GM19468 (cell line): ENCODE data around the gene ZBTB20.
"Not testable (repeated sequence)": the region's sequence is repeated elsewhere in the genome, so short reads cannot be mapped to it uniquely, and the experiment has no call there.

ENCODE experiments used
- ATAC-seq: cut with Tn5 transposase; IDR thresholded peaks from one replicate; pipeline ENCODE4 v1.9.1; 2021; ENCODE audit warnings: mild to moderate bottlenecking, moderate library complexity, moderate number of reproducible peaks; ENCODE audit not compliant: unreplicated experiment; ENCODE audit errors: extremely low read depth

The ZBTB20 gene

GRCh38 chr3:114698146-114699105 is 448.7 kb downstream of the ZBTB20 start:
- no peak for ATAC-seq

GRCh38 chr3:114697401-114697800 is 449.7 kb downstream of the ZBTB20 start:
- ATAC-seq, result no peak

GRCh38 chr3:114694251-114694650 is 452.8 kb downstream of the ZBTB20 start:
- no peak for ATAC-seq

GRCh38 chr3:114691871-114692270 is 455.2 kb downstream of the ZBTB20 start:
- no peak for ATAC-seq

- no peak for ATAC-seq
These were observed 456.2 kb downstream of the ZBTB20 start for GRCh38 chr3:114690911-114691310.

- no peak for ATAC-seq
These were observed 459.9 kb downstream of the ZBTB20 start for GRCh38 chr3:114687151-114687550.

- ATAC-seq, result no peak
These were observed 460.5 kb downstream of the ZBTB20 start for GRCh38 chr3:114686621-114687020.

GRCh38 chr3:114685161-114685560 is 461.9 kb downstream of the ZBTB20 start:
- ATAC-seq, result no peak

- ATAC-seq, result no peak
These were observed 466.8 kb downstream of the ZBTB20 start for GRCh38 chr3:114680299-114680698.

- ATAC-seq, result not testable (repeated sequence)
These were observed 467.3 kb downstream of the ZBTB20 start for GRCh38 chr3:114679773-114680172.

GRCh38 chr3:114675104-114675503 is 472.0 kb downstream of the ZBTB20 start:
- no peak for ATAC-seq

- no peak for ATAC-seq
These were observed 473.1 kb downstream of the ZBTB20 start for GRCh38 chr3:114674036-114674435.

GRCh38 chr3:114673481-114673880 is 473.6 kb downstream of the ZBTB20 start:
- ATAC-seq, result no peak

- no peak for ATAC-seq
These were observed 474.2 kb downstream of the ZBTB20 start for GRCh38 chr3:114672692-114673447.

- no peak for ATAC-seq
These were observed 475.2 kb downstream of the ZBTB20 start for GRCh38 chr3:114671741-114672510.

- no peak for ATAC-seq
These were observed 477.5 kb downstream of the ZBTB20 start for GRCh38 chr3:114669614-114670013.

GRCh38 chr3:114668099-114668498 is 479.0 kb downstream of the ZBTB20 start:
- no peak for ATAC-seq

GRCh38 chr3:114666623-114667022 is 480.5 kb downstream of the ZBTB20 start:
- ATAC-seq, result no peak

GRCh38 chr3:114664006-114664405 is 483.1 kb downstream of the ZBTB20 start:
- ATAC-seq, result no peak

GRCh38 chr3:114660808-114661207 is 486.3 kb downstream of the ZBTB20 start:
- no peak for ATAC-seq
